ENCODE measurements around the gene HEXD.
"Not testable (repeated sequence)": the region's sequence is repeated elsewhere in the genome, so short reads cannot be mapped to it uniquely, and the experiment has no call there.

The HEXD gene

GRCh38 chr17:82442643-82443464 lies 24.7 kb downstream of the HEXD start:
- no peak for DNase-seq

GRCh38 chr17:82443465-82444283 lies 25.5 kb downstream of the HEXD start:
- DNase-seq: no peak

GRCh38 chr17:82444284-82444893 lies 26.2 kb downstream of the HEXD start:
- no peak for DNase-seq

- no peak for DNase-seq
These were observed 26.9 kb downstream of the HEXD start for GRCh38 chr17:82444941-82445521.

GRCh38 chr17:82445542-82445941 lies 27.4 kb downstream of the HEXD start:
- DNase-seq: no peak

GRCh38 chr17:82446124-82446523 lies 28.0 kb downstream of the HEXD start:
- no peak for DNase-seq

GRCh38 chr17:82446649-82447048 lies 28.5 kb downstream of the HEXD start:
- DNase-seq: no peak

- no peak for DNase-seq
These were observed 29.7 kb downstream of the HEXD start for GRCh38 chr17:82447876-82448275.

- DNase-seq: peak; percentile 86
These were observed 31.2 kb downstream of the HEXD start for GRCh38 chr17:82449131-82449882.

- DNase-seq: peak; percentile 55
These were observed 31.8 kb downstream of the HEXD start for GRCh38 chr17:82449883-82450356.

GRCh38 chr17:82450357-82451106 lies 32.4 kb downstream of the HEXD start, which contains the start of gene CYBC1:
CYBC1 (minus strand) TSS chr17:82450752; CDS start chr17:82449254, 1,498 bp downstream.
- peak; percentile 97 for DNase-seq

- no peak for DNase-seq
These were observed 34.0 kb downstream of the HEXD start for GRCh38 chr17:82452162-82452561.

GRCh38 chr17:82453151-82453550 lies 35.0 kb downstream of the HEXD start:
- DNase-seq: not testable (repeated sequence)

- not testable (repeated sequence) for DNase-seq
These were observed 35.6 kb downstream of the HEXD start for GRCh38 chr17:82453706-82454105.

GRCh38 chr17:82457073-82457928 lies 39.2 kb downstream of the HEXD start:
- DNase-seq: no peak

GRCh38 chr17:82457929-82458178 lies 39.7 kb downstream of the HEXD start:
- DNase-seq: no peak

GRCh38 chr17:82458179-82458884 lies 40.2 kb downstream of the HEXD start, which contains the start of gene NARF:
NARF (plus strand) TSS chr17:82458741; CDS start chr17:82458804, 63 bp downstream.
- DNase-seq: peak; percentile 99

GRCh38 chr17:82458885-82459424 lies 40.8 kb downstream of the HEXD start:
- DNase-seq: peak; percentile 40

GRCh38 chr17:82459936-82460335 lies 41.8 kb downstream of the HEXD start:
- DNase-seq: not testable (repeated sequence)

Measured in activated CD4-positive, alpha-beta T cell treated with anti-CD3 and anti-CD28 coated beads, Interleukin-10, Interleukin-2, amounts not matched to agents 100 ng/mL and 50 ng/mL, durations not matched to agents 16 hours and 8 hours (primary cell).